Suppressor macrophage treated with lipopolysaccharide for 1 hour (primary cell): Measurements from ENCODE around the gene MYL4.

Experiments used
- DNase-seq, 3 donors: peaks; one replicate each; pipeline ENCODE4 v3.0.0-alpha.2; 2020 to 2022

MYL4 gene

GRCh38 chr17:47222047-47222446 is 12.9 kb downstream of the MYL4 start:
- DNase-seq = no peak

GRCh38 chr17:47223007-47223406 is 13.9 kb downstream of the MYL4 start:
- DNase-seq = peak; percentile 37 to 45 (median 43)

- no peak for DNase-seq
Measured at GRCh38 chr17:47223460-47223859, 14.3 kb downstream of the MYL4 start.

- DNase-seq = peak; percentile 37 to 60 (median 45)
Measured at GRCh38 chr17:47224077-47224476, 14.9 kb downstream of the MYL4 start.

- no peak for DNase-seq
Measured at GRCh38 chr17:47224966-47225365, 15.8 kb downstream of the MYL4 start.

- DNase-seq = peak; percentile 84 to 93 (median 85)
Measured at GRCh38 chr17:47225436-47225858, 16.3 kb downstream of the MYL4 start.

- DNase-seq = peak; percentile 21 to 53 (median 38)
Measured at GRCh38 chr17:47225911-47226688, 17.0 kb downstream of the MYL4 start.

GRCh38 chr17:47227862-47228261 is 18.7 kb downstream of the MYL4 start:
- DNase-seq = no peak

- DNase-seq = peak; percentile 93 to 97 (median 95)
Measured at GRCh38 chr17:47229535-47230443, 20.6 kb downstream of the MYL4 start.

GRCh38 chr17:47230864-47231263 is 21.7 kb downstream of the MYL4 start:
- no peak for DNase-seq

- no peak for DNase-seq
Measured at GRCh38 chr17:47231334-47231733, 22.2 kb downstream of the MYL4 start.

- no peak for DNase-seq
Measured at GRCh38 chr17:47231866-47232265, 22.7 kb downstream of the MYL4 start.

GRCh38 chr17:47232465-47232864 is 23.3 kb downstream of the MYL4 start:
- DNase-seq = no peak

GRCh38 chr17:47235506-47235905 is 26.4 kb downstream of the MYL4 start:
- no peak for DNase-seq

- DNase-seq = no peak
Measured at GRCh38 chr17:47235923-47236322, 26.8 kb downstream of the MYL4 start.

GRCh38 chr17:47237841-47238240 is 28.7 kb downstream of the MYL4 start:
- no peak for DNase-seq

- DNase-seq = no peak
Measured at GRCh38 chr17:47238321-47239010, 29.3 kb downstream of the MYL4 start.

- no peak for DNase-seq
Measured at GRCh38 chr17:47239619-47239966, 30.4 kb downstream of the MYL4 start.

- DNase-seq = peak; percentile 91 to 97 (median 92)
Measured at GRCh38 chr17:47239967-47240651, 31.0 kb downstream of the MYL4 start.

GRCh38 chr17:47240806-47241205 is 31.7 kb downstream of the MYL4 start:
- DNase-seq = no peak

GRCh38 chr17:47242648-47243047 is 33.5 kb downstream of the MYL4 start:
- DNase-seq = no peak

GRCh38 chr17:47243737-47244598 is 34.8 kb downstream of the MYL4 start:
- DNase-seq = no peak
